Muscle layer of duodenum (tissue), 2 donors: ENCODE results near the gene KLK15.
"Not testable (repeated sequence)": the region's sequence is repeated elsewhere in the genome, so short reads cannot be mapped to it uniquely, and the experiment has no call there.

Source experiments
- H3K27ac ChIP-seq: one replicate; pipeline ENCODE4 v1.7.0; 2013; ENCODE audit warnings: mild to moderate bottlenecking, low read length
- H3K27me3 ChIP-seq: one replicate; pipeline ENCODE4 v1.7.0; 2013; ENCODE audit warnings: low read depth, mild to moderate bottlenecking, control low read depth, low read length
- H3K36me3 ChIP-seq, 2 donors: one replicate each; pipeline ENCODE4 v1.7.0; 2013; ENCODE audit warnings: low read length in 2 of 2, control low read depth in 1 of 2, mild to moderate bottlenecking in 1 of 2; ENCODE audit not compliant: insufficient read depth in 2 of 2, control insufficient read depth in 1 of 2
- H3K4me1 ChIP-seq, 2 donors: one replicate each; pipeline ENCODE4 v1.7.0; 2013; ENCODE audit warnings: low read length in 2 of 2, mild to moderate bottlenecking in 2 of 2, control low read depth in 1 of 2, moderate library complexity in 1 of 2; ENCODE audit not compliant: insufficient read depth in 2 of 2, control insufficient read depth in 1 of 2
- H3K4me3 ChIP-seq, 2 donors: one replicate each; pipeline ENCODE4 v1.7.0; 2013; ENCODE audit warnings: low read length in 2 of 2, low read depth in 1 of 2, mild to moderate bottlenecking in 1 of 2
- H3K9me3 ChIP-seq, 2 donors: one replicate each; pipeline ENCODE4 v1.7.0; 2013; ENCODE audit warnings: low read length in 2 of 2, control low read depth in 1 of 2, mild to moderate bottlenecking in 1 of 2; ENCODE audit not compliant: control insufficient read depth in 1 of 2
- donor health status: healthy.

Gene KLK15

GRCh38 chr19:50793558-50794065, 39.8 kb downstream of the KLK15 start:
- H3K27me3 ChIP-seq, result no peaks in the 10 kb centered on the region
- no peak overlapping the region for H3K27ac ChIP-seq
- H3K4me1 ChIP-seq, result no peaks in the 10 kb centered on the region
- H3K9me3 ChIP-seq, result no peaks in the 10 kb centered on the region
- peaks cover 7 to 21% of the 10 kb centered on the region in 2 donors for H3K36me3 ChIP-seq
- H3K4me3 ChIP-seq, result no peak overlapping the region

GRCh38 chr19:50792272-50793250, 40.8 kb downstream of the KLK15 start:
- Histone ChIP-seq H3K9me3 (no peaks in the 10 kb centered on the region), H3K36me3 (peaks cover 1 to 11% of the 10 kb centered on the region in 2 donors), H3K27me3 (no peaks in the 10 kb centered on the region), H3K4me3 (no peak overlapping the region), H3K27ac (no peak overlapping the region), H3K4me1 (no peaks in the 10 kb centered on the region)

GRCh38 chr19:50791594-50792271, 41.6 kb downstream of the KLK15 start:
- Histone ChIP-seq H3K9me3 (no peaks in the 10 kb centered on the region), H3K27me3 (no peaks in the 10 kb centered on the region), H3K36me3 (peaks cover 0 to 3% of the 10 kb centered on the region in 2 donors), H3K4me1 (no peaks in the 10 kb centered on the region), H3K27ac (no peak overlapping the region), H3K4me3 (no peak overlapping the region)

GRCh38 chr19:50790922-50791467, 42.4 kb downstream of the KLK15 start:
- Histone ChIP-seq H3K36me3 (no peaks in the 10 kb centered on the region), H3K27ac (no peak overlapping the region), H3K9me3 (no peaks in the 10 kb centered on the region), H3K4me1 (no peaks in the 10 kb centered on the region), H3K27me3 (no peaks in the 10 kb centered on the region), H3K4me3 (no peak overlapping the region)

GRCh38 chr19:50790396-50790795, 43.0 kb downstream of the KLK15 start, which contains the start of gene ACP4:
TSS of gene ACP4 (plus strand) at chr19:50790415. CDS start at chr19:50790415, 0 bp downstream.
- no peak within 1 kb of the TSS for H3K27ac ChIP-seq
- no peaks in the 10 kb centered on the region for H3K4me1 ChIP-seq
- H3K4me3 ChIP-seq, result no peak within 1 kb of the TSS
- no peaks in the 10 kb centered on the region for H3K9me3 ChIP-seq
- no peaks in the 10 kb centered on the region for H3K27me3 ChIP-seq
- H3K36me3 ChIP-seq, result no peaks in the 10 kb centered on the region

- H3K27me3 ChIP-seq, result peaks cover 10% of the 10 kb centered on the region
- no peak overlapping the region for H3K27ac ChIP-seq
- peaks cover 0 to 3% of the 10 kb centered on the region in 2 donors for H3K4me1 ChIP-seq
- no peak overlapping the region for H3K4me3 ChIP-seq
- H3K9me3 ChIP-seq, result no peaks in the 10 kb centered on the region
- H3K36me3 ChIP-seq, result no peaks in the 10 kb centered on the region
These were observed 48.0 kb downstream of the KLK15 start for GRCh38 chr19:50785329-50785728.

GRCh38 chr19:50784710-50785109, 48.7 kb downstream of the KLK15 start:
- no peaks in the 10 kb centered on the region for H3K36me3 ChIP-seq
- peaks cover 0 to 3% of the 10 kb centered on the region in 2 donors for H3K4me1 ChIP-seq
- no peaks in the 10 kb centered on the region for H3K9me3 ChIP-seq
- H3K4me3 ChIP-seq, result no peak overlapping the region
- peaks cover 16% of the 10 kb centered on the region for H3K27me3 ChIP-seq
- H3K27ac ChIP-seq, result no peak overlapping the region

GRCh38 chr19:50783848-50784152, 49.6 kb downstream of the KLK15 start:
- not testable (repeated sequence) for H3K9me3 ChIP-seq, H3K27ac ChIP-seq, H3K36me3 ChIP-seq, H3K4me3 ChIP-seq, H3K4me1 ChIP-seq
- H3K27me3 ChIP-seq, result peaks cover 25% of the 10 kb centered on the region

- peaks cover 40% of the 10 kb centered on the region for H3K27me3 ChIP-seq
- H3K9me3 ChIP-seq, result peaks cover 0 to 2% of the 10 kb centered on the region in 2 donors
- H3K36me3 ChIP-seq, result no peaks in the 10 kb centered on the region
- no peak overlapping the region for H3K4me3 ChIP-seq
- no peak overlapping the region for H3K27ac ChIP-seq
- peaks cover 0 to 3% of the 10 kb centered on the region in 2 donors for H3K4me1 ChIP-seq
These were observed 52.5 kb downstream of the KLK15 start for GRCh38 chr19:50780753-50781435.

- Histone ChIP-seq H3K27me3 (peaks cover 40% of the 10 kb centered on the region), H3K27ac (no peak overlapping the region), H3K4me1 (peaks cover 0 to 3% of the 10 kb centered on the region in 2 donors), H3K36me3 (no peaks in the 10 kb centered on the region), H3K9me3 (peaks cover 0 to 2% of the 10 kb centered on the region in 2 donors), H3K4me3 (no peak overlapping the region)
These were observed 53.6 kb downstream of the KLK15 start for GRCh38 chr19:50779504-50780457.
